Mucosa of descending colon (tissue), 3 donors: ENCODE data around the gene CTXN2. TPM values are rescaled to one million over a fixed set of nuclear protein-coding genes. Genes with fewer than 3 reads are reported as not detected.

Experiments used
- ATAC-seq: fragments of 200-7000 bp; cut with Tn5 transposase; one replicate; pipeline ENCODE4 v1.9.1; 2020; ENCODE audit warnings: mild to moderate bottlenecking, moderate library complexity
- DNase-seq, 3 donors: peaks; one replicate each; pipeline ENCODE4 v3.0.0-alpha.2; 2020
- H3K36me3 ChIP-seq: fragments of 200-600 bp; one replicate; pipeline ENCODE4 v1.8.0; 2021; ENCODE audit warnings: low read depth, mild to moderate bottlenecking
- H3K4me1 ChIP-seq: fragments of 200-600 bp; one replicate; pipeline ENCODE4 v1.8.0; 2021; ENCODE audit warnings: low read depth, mild to moderate bottlenecking
- H3K4me3 ChIP-seq: fragments of 200-600 bp; one replicate; pipeline ENCODE4 v1.8.0; 2021; ENCODE audit warnings: mild to moderate bottlenecking
- H3K9me3 ChIP-seq: fragments of 200-600 bp; one replicate; pipeline ENCODE4 v1.8.0; 2021; ENCODE audit warnings: mild to moderate bottlenecking
- CTCF ChIP-seq: fragments of 200-600 bp; IDR thresholded peaks from one replicate; pipeline ENCODE4 v1.8.0; 2022; ENCODE audit warnings: antibody characterized with exemption, mild to moderate bottlenecking
- intact Hi-C, 2 donors: fragments of 100-400 bp; cut with DNase I in 1 of 2; cut with micrococcal nuclease in 1 of 2; formaldehyde crosslinking; loops; one replicate each; pipeline versions ENCODE4 v1.11.0 to v1.11.1; 2022; cut with DNase I, micrococcal nuclease
- total RNA-seq, 3 donors: library from RNA; stranded (reverse); fragmentation: NEBNext Ultra II Directional in 2 of 3; extraction: Animal tissue kit (Norgen Biotek cat#: 25700) in 2 of 3; gene quantifications; one replicate each; pipeline versions ENCODE4 v1.2.1 to v1.2.4, GENCODE V29; 2021 to 2023
- donor health status: DM: no; HTN: no; CAD: no; lungs with moderate emphysema.
- donor health status: DM: no; HTN: no; CAD: no.
- donor health status: DM: no; HTN: yes; CAD: no.

The CTXN2 gene
- total RNA-seq, 3 donors from 2014 or later, result 0.16 TPM; not detected in 2

GRCh38 chr15:48253172-48253571 lies 61.7 kb downstream of the CTXN2 start:
- no peak overlapping the region for H3K4me3 ChIP-seq
- ATAC-seq, result no peak
- no peaks in the 10 kb centered on the region for H3K4me1 ChIP-seq
- H3K36me3 ChIP-seq, result no peaks in the 10 kb centered on the region
- no peak for DNase-seq
- intact Hi-C loops, result loop anchor here in 1 of 2 donors (10.0 kb wide), 1 partner anchor 1058 kb away; no protein-coding TSS in a partner anchor
- H3K9me3 ChIP-seq, result no peaks in the 10 kb centered on the region
- no peak for TF ChIP-seq CTCF

Other genes with a start within 250 kb of the CTXN2 start
- not detected for gene SLC24A5, start 70.7 kb upstream of the CTXN2 start, total RNA-seq
- 10 to 100 TPM in 2 of 3 donors, 1 to 10 TPM in 1; 9.5 to 29.6 (median 14.0) TPM for gene MYEF2, start 13.4 kb upstream of the CTXN2 start, total RNA-seq
- gene SLC12A1, start 14.6 kb downstream of the CTXN2 start, total RNA-seq, result not detected
- 10 to 100 TPM; 46.3 to 81.6 (median 69.4) TPM for gene DUT, start 139.8 kb downstream of the CTXN2 start, total RNA-seq